ENCODE results near the gene PYGM.
A peak's percentile ranks its signal among the peaks of the same experiment; 100 is the strongest.

Gene PYGM

DNA sequence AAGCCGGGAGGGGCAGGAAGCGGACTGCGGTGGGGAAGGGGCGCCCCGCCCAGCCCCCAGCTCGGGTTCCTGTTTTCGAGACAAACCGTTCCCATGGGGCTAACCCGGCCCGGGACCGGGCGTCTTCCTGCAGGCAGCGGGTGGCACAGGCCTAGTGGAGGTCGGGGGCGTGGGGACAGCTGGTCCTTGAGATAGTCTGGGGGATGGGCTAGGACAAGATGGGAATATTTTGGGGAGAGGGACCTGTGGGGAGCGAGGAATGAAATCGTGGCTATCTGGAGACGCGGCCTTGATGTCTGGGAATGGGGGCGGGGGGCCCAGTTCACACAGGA lies 14.6 kb downstream of the PYGM start:
- no peak overlapping the region for H3K27ac ChIP-seq
- no peak for DNase-seq (ENCODE audit: low spot score)
- CTCF ChIA-PET = interaction anchor here (0.5 to 1.1 kb wide), 3 partner anchors 71 to 296 kb away, joined by 3 to 6 read pairs (median 3); no protein-coding TSS in a partner anchor
- POLR2A ChIA-PET (ENCODE audit: low non-redundant PET) = no interaction called here
- TF ChIP-seq, protein P1, sequence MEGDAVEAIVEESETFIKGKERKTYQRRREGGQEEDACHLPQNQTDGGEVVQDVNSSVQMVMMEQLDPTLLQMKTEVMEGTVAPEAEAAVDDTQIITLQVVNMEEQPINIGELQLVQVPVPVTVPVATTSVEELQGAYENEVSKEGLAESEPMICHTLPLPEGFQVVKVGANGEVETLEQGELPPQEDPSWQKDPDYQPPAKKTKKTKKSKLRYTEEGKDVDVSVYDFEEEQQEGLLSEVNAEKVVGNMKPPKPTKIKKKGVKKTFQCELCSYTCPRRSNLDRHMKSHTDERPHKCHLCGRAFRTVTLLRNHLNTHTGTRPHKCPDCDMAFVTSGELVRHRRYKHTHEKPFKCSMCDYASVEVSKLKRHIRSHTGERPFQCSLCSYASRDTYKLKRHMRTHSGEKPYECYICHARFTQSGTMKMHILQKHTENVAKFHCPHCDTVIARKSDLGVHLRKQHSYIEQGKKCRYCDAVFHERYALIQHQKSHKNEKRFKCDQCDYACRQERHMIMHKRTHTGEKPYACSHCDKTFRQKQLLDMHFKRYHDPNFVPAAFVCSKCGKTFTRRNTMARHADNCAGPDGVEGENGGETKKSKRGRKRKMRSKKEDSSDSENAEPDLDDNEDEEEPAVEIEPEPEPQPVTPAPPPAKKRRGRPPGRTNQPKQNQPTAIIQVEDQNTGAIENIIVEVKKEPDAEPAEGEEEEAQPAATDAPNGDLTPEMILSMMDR (conservative IDR thresholded peaks at IDR 0.05; ENCODE audit: low read depth) = no peak

DNA sequence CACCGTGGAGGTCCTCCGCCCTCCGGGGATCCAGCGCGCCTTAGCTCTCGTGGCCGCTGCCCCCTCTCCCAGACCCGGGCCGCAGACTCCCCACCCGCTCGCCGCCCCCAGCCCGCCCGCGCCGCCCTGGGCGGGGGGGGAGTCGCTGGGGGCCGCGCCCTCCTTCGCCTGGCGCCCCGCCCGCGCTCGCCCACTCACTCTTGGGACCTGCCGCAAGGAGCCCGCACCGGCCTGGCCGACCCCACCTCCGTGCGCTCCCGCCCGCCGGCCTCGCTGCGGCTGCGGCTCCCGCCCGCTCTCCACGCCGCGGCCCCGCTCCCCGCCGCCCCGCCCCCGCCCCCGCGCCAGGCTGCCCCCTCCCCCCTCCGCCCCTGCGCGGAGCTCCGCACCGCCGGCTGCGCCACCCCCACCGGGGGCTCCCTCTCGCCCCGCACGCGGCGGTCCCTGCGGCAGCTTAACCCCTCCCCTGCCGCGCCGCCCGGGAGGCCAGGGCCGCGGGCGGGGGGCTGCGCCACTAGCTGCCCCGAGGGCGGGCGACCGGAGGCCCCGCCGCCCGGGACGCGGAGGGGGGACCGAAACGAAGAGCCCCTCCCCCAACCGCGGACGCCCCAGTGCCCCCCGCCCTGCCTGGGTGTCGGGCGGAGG lies 15.1 kb downstream of the PYGM start:
- H3K27ac ChIP-seq = no peak overlapping the region
- DNase-seq (ENCODE audit: low spot score) = no peak
- POLR2A ChIA-PET (ENCODE audit: low non-redundant PET) = no interaction called here
- CTCF ChIA-PET = interaction anchor here (0.6 to 3.0 kb wide), 5 partner anchors 40 to 1654 kb away, joined by 3 to 15 read pairs (median 3); no protein-coding TSS in a partner anchor
- TF ChIP-seq, protein P1 (conservative IDR thresholded peaks at IDR 0.05; ENCODE audit: low read depth) = no peak

DNA sequence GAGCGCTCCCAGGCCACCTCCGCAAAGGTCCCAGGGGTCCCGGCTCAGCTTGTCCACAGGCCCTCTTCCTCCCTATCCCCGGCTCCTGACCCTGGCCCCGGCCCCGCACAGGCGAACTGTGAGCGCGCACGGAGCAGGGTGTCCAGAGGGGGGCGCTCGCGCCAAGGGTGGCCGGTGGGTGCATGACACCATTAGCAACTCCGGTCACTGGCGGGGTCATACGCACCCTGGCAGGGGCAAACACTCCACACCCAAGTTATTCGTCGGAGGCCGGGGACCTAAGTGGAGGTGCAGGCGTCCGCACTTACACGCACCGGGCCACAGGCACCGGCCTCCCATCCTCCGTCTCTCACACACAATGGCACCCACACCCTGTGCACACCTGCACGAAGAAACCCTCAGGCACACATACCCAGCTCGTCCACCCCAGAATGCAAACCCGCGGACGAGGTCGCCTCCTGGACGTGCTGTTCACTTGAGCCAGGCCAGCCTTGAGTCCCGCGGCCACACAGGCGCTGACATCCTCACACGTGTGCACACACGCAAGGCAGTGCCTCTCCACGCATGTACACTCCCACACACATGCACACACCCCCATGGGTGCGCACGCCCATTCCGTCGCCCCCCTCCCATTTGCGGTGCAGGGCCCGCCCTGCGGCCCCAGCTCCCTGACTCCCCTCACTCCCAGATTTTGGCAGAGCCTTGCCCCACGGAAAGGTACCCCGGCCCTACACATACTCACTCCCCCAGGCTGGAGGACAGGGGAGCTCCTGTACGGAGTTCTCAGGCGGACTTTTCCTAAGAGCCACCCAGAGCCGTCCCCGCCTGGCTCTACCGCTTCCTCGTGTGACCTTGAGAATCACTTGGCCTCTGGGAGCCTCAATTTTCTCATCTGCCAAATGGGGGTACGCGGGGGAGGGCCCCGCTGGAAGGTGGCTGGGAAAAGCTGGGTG lies 15.9 kb downstream of the PYGM start, which contains the start of gene RASGRP2:
Gene RASGRP2 (minus strand): TSS at position 552 of the 953 bp plus-strand sequence. CDS start 1,276 bp downstream, outside the sequence.
- POLR2A ChIA-PET (ENCODE audit: low non-redundant PET) = no interaction called here
- DNase-seq (ENCODE audit: low spot score) = no peak
- H3K27ac ChIP-seq = no peak within 1 kb of the TSS
- CTCF ChIA-PET = interaction anchor here (0.6 to 3.0 kb wide), 12 partner anchors 11 to 1655 kb away, joined by 3 to 15 read pairs (median 4); partner anchors contain the start of gene PYGM
- TF ChIP-seq, protein P1 (conservative IDR thresholded peaks at IDR 0.05; ENCODE audit: low read depth) = no peak; the same call in 1 of the 2 replicates

DNA sequence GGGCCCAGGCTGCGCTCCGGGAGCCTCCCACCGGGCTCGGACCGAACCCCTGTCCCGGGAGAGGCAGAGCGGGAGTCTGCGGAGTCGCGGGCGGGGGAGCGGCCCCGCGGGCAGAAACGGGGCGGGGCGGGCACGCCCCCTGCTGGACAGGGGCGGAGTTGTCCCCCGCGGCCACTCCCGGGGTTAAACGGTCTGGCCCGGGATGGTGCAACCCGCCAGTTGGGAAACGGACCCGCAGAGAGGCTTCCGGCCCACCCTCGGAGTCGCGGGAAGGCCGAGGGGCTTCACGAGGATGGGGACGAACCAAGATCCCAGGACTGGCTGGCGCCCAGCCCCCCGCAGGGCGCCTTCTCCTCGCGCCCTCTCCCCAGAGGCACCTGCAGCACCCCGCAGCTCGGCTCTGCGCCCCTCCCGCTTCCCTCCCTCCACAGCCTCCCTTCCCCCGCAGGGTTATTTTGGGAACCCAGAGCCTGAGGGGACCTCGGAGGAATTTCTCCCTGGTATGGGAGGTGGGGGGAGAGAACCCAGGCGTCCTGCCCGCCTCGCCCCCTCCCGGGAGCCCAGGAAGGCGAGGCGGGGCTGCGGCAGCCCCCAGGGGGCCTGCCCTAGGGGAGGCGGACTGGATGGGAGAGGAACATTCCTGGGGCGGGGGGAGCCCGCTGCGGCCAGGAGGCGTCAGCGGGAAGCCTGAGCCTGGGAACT lies 16.7 kb downstream of the PYGM start:
- POLR2A ChIA-PET (ENCODE audit: low non-redundant PET) = no interaction called here
- CTCF ChIA-PET = interaction anchor here (0.6 to 3.0 kb wide), 18 partner anchors 12 to 740 kb away, joined by 3 to 15 read pairs (median 4); partner anchors contain the start of gene PYGM
- TF ChIP-seq, protein P1 (conservative IDR thresholded peaks at IDR 0.05; ENCODE audit: low read depth) = peak; percentile 84

DNA sequence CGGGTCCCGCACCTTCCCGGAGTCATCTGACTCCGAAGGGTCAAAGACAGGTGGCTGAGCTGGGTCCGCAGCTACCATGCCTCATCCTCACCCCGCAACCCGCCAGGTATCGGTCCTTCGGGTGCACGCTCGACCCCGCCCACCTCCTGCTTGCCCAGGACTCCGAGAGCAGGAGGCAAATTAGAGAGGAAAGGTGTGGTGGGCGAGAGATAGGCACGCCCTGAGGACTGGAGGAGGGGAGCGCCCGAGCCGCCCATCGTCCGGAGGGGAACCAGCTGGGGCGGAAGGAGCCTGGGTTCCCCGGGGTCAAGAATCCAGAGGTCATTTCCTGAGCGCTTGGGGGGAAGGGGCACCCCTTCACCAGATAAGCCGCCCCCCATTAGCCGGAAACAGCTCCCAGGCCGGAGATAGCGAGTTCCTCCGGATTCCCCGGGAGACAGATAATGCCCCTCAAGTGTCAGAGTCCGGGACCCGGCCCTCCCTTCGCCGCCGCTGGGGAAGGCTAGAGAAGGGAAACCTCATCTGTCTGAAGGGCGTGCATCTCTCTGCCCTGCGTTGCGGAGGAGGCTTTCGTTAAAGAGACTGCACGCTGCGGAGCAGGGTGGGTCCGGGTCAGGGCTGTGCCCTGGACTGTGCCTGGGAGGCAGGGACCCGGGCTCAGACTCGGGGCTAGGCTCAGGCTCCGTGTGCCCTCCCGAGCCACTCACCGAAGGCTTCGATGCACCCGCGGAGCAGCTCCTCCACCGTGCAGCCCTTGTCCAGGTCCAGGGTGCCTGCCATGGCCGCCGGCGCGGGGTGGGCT lies 17.5 kb downstream of the PYGM start:
- ChIA-PET CTCF (interaction anchor here (0.5 to 3.0 kb wide), 13 partner anchors 9 to 739 kb away, joined by 3 to 15 read pairs (median 5); no protein-coding TSS in a partner anchor), POLR2A (ENCODE audit: low non-redundant PET) (no interaction called here)
- DNase-seq (ENCODE audit: low spot score) = no peak
- H3K27ac ChIP-seq = no peak overlapping the region
- TF ChIP-seq, protein P1 (conservative IDR thresholded peaks at IDR 0.05; ENCODE audit: low read depth) = no peak

More for the DNA sequence above, 16.7 kb downstream of the PYGM start:
- DNase-seq (ENCODE audit: low spot score) = peak; percentile 83
- H3K27ac ChIP-seq = no peak overlapping the region
